ENCODE data around the gene TSKS. TPM values are rescaled to one million over a fixed set of nuclear protein-coding genes. Genes with fewer than 3 reads are reported as not detected.
A peak's percentile ranks its signal among the peaks of the same experiment; 100 is the strongest.

The TSKS gene
- total RNA-seq, 1 experiment from 2014 or later, result 0.76 TPM

- POLR2A ChIA-PET, result no interaction called here
- Histone ChIP-seq H3K4me1 (ENCODE audit: control insufficient read depth in 1 of 2, insufficient read depth in 2 of 2, low read length in 2 of 2) (peaks cover 21 to 37% of the 10 kb centered on the region in 2 experiments), H3K4me3 (replicated peaks in 1 of 2; ENCODE audit: low read depth in 1 of 2, low read length in 2 of 2) (no peak overlapping the region), H3K9ac (ENCODE audit: low read length) (no peak overlapping the region), H3K9me3 (ENCODE audit: control insufficient read depth in 1 of 2, insufficient read depth in 1 of 2, low read depth in 1 of 2, low read length in 2 of 2) (no peaks in the 10 kb centered on the region), H3K4me2 (ENCODE audit: low read length) (no peak overlapping the region), H3K36me3 (ENCODE audit: control insufficient read depth in 1 of 2, insufficient read depth in 2 of 2, low read length in 2 of 2) (no peaks in the 10 kb centered on the region; a peak in 1 of 4 replicates), H3K27ac (ENCODE audit: low read depth, low read length) (peak overlapping the region; percentile 88; the same call in 1 of the 2 replicates), H2AFZ (ENCODE audit: low read depth, low read length, poor library complexity, severe bottlenecking) (no peak overlapping the region), H3K9me2 (ENCODE audit: insufficient read depth) (no peaks in the 10 kb centered on the region), H3K27me3 (ENCODE audit: insufficient read depth, low read length) (no peaks in the 10 kb centered on the region), H4K20me1 (ENCODE audit: insufficient read depth) (no peaks in the 10 kb centered on the region), H3K79me2 (ENCODE audit: insufficient read depth, low read length) (peaks cover 23% of the 10 kb centered on the region)
- TF ChIP-seq FOSL1 (IDR thresholded peaks at IDR 0.05; ENCODE audit: low read depth) (no peak), SRF (IDR thresholded peaks at IDR 0.05; ENCODE audit: low read depth) (no peak), YY1 (IDR thresholded peaks at IDR 0.05; ENCODE audit: extremely low read depth, insufficient replicate concordance, low read depth, low read length) (no peak), POLR2AphosphoS5 (IDR thresholded peaks at IDR 0.05; ENCODE audit: low read depth, low read length) (no peak), TCF7L2 (IDR thresholded peaks at IDR 0.05; ENCODE audit: borderline replicate concordance, extremely low read depth, insufficient read depth, insufficient read length) (no peak), POLR2A (IDR thresholded peaks at IDR 0.05; ENCODE audit: borderline replicate concordance, extremely low read depth, insufficient read depth, insufficient read length) (no peak), CTCF (IDR thresholded peaks at IDR 0.05 in 2 of 3, conservative IDR thresholded peaks at IDR 0.05 in 1 of 3; ENCODE audit: borderline replicate concordance in 1 of 3, insufficient read depth in 1 of 3, low read depth in 2 of 3, low read length in 2 of 3) (no peak), SP1 (IDR thresholded peaks at IDR 0.05; ENCODE audit: low read depth) (no peak), ELF1 (IDR thresholded peaks at IDR 0.05; ENCODE audit: borderline replicate concordance, low read depth) (no peak), ZFX (IDR thresholded peaks at IDR 0.05) (no peak), SIN3A (IDR thresholded peaks at IDR 0.05; ENCODE audit: low read depth) (no peak), ZNF274 (IDR thresholded peaks at IDR 0.05; ENCODE audit: low read depth, low read length) (no peak), CEBPB (IDR thresholded peaks at IDR 0.05; ENCODE audit: low read depth) (no peak), EGR1 (IDR thresholded peaks at IDR 0.05; ENCODE audit: low read depth) (no peak), MAX (IDR thresholded peaks at IDR 0.05) (no peak)
- TF ChIP-seq, protein P1, sequence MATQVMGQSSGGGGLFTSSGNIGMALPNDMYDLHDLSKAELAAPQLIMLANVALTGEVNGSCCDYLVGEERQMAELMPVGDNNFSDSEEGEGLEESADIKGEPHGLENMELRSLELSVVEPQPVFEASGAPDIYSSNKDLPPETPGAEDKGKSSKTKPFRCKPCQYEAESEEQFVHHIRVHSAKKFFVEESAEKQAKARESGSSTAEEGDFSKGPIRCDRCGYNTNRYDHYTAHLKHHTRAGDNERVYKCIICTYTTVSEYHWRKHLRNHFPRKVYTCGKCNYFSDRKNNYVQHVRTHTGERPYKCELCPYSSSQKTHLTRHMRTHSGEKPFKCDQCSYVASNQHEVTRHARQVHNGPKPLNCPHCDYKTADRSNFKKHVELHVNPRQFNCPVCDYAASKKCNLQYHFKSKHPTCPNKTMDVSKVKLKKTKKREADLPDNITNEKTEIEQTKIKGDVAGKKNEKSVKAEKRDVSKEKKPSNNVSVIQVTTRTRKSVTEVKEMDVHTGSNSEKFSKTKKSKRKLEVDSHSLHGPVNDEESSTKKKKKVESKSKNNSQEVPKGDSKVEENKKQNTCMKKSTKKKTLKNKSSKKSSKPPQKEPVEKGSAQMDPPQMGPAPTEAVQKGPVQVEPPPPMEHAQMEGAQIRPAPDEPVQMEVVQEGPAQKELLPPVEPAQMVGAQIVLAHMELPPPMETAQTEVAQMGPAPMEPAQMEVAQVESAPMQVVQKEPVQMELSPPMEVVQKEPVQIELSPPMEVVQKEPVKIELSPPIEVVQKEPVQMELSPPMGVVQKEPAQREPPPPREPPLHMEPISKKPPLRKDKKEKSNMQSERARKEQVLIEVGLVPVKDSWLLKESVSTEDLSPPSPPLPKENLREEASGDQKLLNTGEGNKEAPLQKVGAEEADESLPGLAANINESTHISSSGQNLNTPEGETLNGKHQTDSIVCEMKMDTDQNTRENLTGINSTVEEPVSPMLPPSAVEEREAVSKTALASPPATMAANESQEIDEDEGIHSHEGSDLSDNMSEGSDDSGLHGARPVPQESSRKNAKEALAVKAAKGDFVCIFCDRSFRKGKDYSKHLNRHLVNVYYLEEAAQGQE (IDR thresholded peaks at IDR 0.05; ENCODE audit: low read depth), result no peak
- TF ChIP-seq, protein P2, sequence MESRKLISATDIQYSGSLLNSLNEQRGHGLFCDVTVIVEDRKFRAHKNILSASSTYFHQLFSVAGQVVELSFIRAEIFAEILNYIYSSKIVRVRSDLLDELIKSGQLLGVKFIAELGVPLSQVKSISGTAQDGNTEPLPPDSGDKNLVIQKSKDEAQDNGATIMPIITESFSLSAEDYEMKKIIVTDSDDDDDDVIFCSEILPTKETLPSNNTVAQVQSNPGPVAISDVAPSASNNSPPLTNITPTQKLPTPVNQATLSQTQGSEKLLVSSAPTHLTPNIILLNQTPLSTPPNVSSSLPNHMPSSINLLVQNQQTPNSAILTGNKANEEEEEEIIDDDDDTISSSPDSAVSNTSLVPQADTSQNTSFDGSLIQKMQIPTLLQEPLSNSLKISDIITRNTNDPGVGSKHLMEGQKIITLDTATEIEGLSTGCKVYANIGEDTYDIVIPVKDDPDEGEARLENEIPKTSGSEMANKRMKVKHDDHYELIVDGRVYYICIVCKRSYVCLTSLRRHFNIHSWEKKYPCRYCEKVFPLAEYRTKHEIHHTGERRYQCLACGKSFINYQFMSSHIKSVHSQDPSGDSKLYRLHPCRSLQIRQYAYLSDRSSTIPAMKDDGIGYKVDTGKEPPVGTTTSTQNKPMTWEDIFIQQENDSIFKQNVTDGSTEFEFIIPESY (IDR thresholded peaks at IDR 0.05; ENCODE audit: extremely low read depth, insufficient replicate concordance, low read length), result no peak
- no peak for DNase-seq (ENCODE audit: low read depth, low spot score)
- intact Hi-C loops (cut with micrococcal nuclease), result loop anchor here (2.0 kb wide), 1 partner anchor 174 kb away; the partner anchor contains the start of gene PRR12
- ATAC-seq, result no peak
- RAD21 ChIA-PET (ENCODE audit: low non-redundant PET in 1 of 2, low total read pairs in 2 of 2, uncharacterized antibody in 2 of 2, unreplicated experiment in 2 of 2), result no interaction called here
- CTCF ChIA-PET, result no interaction called here
- BruUV-seq (replicated peaks), result no TSS peak
Measured at GRCh38 chr19:49764341-49764740, 1.2 kb upstream of the TSKS start.
